Activated B cell treated with CpG ODN at 0.5 μM for 24 hours (primary cell): Measurements from ENCODE around the gene CHN2. TPM values are rescaled to one million over a fixed set of nuclear protein-coding genes. Genes with fewer than 3 reads are reported as not detected.

Experiments
- ATAC-seq: fragments of 200-7000 bp; cut with Tn5 transposase; one replicate; pipeline ENCODE4 v1.10.0; 2021; ENCODE audit warnings: low read depth, mild to moderate bottlenecking, moderate library complexity
- CTCF ChIA-PET: fragments of 350-600 bp; sonication (Branson Sonifier 250); formaldehyde crosslinking; loops from one replicate; lab custom pipeline; 2021; ENCODE audit warnings: antibody characterized with exemption; lab: Charles Lee
- POLR2A ChIA-PET: fragments of 350-600 bp; sonication (Branson Sonifier 250); formaldehyde crosslinking; loops from one replicate; lab custom pipeline; 2021; ENCODE audit warnings: antibody characterized with exemption; lab: Charles Lee
- DNase-seq: peaks from one replicate; pipeline ENCODE4 v3.0.0; 2022
- H3K27ac Mint-ChIP-seq: one replicate; pipeline ENCODE4 v1.8.0; 2020; ENCODE audit warnings: mixed read lengths
- H3K27me3 Mint-ChIP-seq: one replicate; pipeline ENCODE4 v1.8.0; 2021; ENCODE audit warnings: mixed read lengths
- H3K36me3 Mint-ChIP-seq: one replicate; pipeline ENCODE4 v1.8.0; 2021; ENCODE audit warnings: low read depth, mixed read lengths
- H3K4me1 Mint-ChIP-seq: one replicate; pipeline ENCODE4 v1.8.0; 2021; ENCODE audit warnings: mixed read lengths
- H3K4me3 Mint-ChIP-seq: one replicate; pipeline ENCODE4 v1.8.0; 2020; ENCODE audit warnings: mild to moderate bottlenecking, mixed read lengths
- H3K9me3 Mint-ChIP-seq: one replicate; pipeline ENCODE4 v1.8.0; 2020; ENCODE audit warnings: mixed read lengths
- intact Hi-C: fragments of 100-400 bp; cut with micrococcal nuclease; formaldehyde crosslinking; loops from one replicate; pipeline ENCODE4 v1.15.1; 2024
- total RNA-seq: library from RNA; stranded (reverse); gene quantifications from 2 replicates; pipeline ENCODE4 v1.2.3, GENCODE V29; 2022
- TF ChIP-seq, protein P1 (sequence below): fragments of 200-600 bp; IDR thresholded peaks from one replicate; pipeline ENCODE4 v1.8.0; 2022; ENCODE audit warnings: antibody characterized with exemption, mild to moderate bottlenecking

CHN2 gene
- total RNA-seq, 1 donor from 2014 or later = 1.8 TPM

DNA sequence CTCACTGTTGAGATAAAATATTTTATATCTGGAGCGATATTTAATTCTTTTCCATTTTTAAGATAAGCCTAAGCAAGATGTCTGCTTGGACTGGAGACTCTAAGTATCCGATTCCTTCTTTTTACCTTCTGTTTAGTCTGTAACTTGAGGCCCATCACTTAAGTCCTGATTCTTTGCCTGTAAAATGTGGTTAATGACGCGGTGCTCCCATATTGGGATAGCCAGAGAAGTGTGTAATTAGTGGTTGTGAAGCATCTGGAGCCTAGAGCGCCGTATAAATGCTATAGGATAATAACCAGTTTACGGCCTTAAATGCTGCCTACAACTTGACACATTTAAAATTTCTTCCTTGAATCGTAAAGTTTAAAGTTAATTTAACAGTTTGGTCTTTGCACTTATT, 132.9 kb downstream of the CHN2 start:
- CTCF ChIA-PET = no interaction called here
- no peaks in the 10 kb centered on the region for H3K36me3 Mint-ChIP-seq
- H3K9me3 Mint-ChIP-seq = no peaks in the 10 kb centered on the region
- DNase-seq (no peak), ATAC-seq (no peak)
- no peaks in the 10 kb centered on the region for H3K27me3 Mint-ChIP-seq
- intact Hi-C loops = no loop called here
- H3K4me1 Mint-ChIP-seq = peaks cover 2% of the 10 kb centered on the region
- TF ChIP-seq, protein P1, sequence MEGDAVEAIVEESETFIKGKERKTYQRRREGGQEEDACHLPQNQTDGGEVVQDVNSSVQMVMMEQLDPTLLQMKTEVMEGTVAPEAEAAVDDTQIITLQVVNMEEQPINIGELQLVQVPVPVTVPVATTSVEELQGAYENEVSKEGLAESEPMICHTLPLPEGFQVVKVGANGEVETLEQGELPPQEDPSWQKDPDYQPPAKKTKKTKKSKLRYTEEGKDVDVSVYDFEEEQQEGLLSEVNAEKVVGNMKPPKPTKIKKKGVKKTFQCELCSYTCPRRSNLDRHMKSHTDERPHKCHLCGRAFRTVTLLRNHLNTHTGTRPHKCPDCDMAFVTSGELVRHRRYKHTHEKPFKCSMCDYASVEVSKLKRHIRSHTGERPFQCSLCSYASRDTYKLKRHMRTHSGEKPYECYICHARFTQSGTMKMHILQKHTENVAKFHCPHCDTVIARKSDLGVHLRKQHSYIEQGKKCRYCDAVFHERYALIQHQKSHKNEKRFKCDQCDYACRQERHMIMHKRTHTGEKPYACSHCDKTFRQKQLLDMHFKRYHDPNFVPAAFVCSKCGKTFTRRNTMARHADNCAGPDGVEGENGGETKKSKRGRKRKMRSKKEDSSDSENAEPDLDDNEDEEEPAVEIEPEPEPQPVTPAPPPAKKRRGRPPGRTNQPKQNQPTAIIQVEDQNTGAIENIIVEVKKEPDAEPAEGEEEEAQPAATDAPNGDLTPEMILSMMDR = no peak
- H3K27ac Mint-ChIP-seq = no peak overlapping the region
- POLR2A ChIA-PET = no interaction called here
- no peak overlapping the region for H3K4me3 Mint-ChIP-seq

DNA sequence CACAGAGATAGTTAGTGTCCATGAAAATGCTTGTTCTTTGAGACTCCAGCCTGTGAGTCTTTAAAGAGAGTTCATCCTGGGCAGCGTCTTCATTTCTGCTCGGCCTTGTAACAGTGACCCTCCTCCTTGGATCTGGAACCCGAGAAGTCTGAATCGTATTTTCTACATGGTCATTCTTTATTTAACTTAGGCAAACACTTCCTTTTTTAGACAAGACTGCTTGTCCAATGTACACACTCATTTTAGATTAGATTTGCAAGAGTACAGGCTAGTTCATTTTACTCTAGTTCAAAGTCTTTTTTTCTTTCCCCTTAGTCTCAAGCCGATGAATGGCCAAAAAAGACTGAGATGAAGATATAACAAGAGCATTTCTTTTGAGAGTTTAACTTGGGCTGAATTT, 133.5 kb downstream of the CHN2 start:
- Mint-ChIP-seq H3K9me3 (no peaks in the 10 kb centered on the region), H3K27ac (no peak overlapping the region), H3K27me3 (no peaks in the 10 kb centered on the region), H3K4me3 (no peak overlapping the region), H3K36me3 (no peaks in the 10 kb centered on the region), H3K4me1 (peaks cover 2% of the 10 kb centered on the region)
- ChIA-PET CTCF (no interaction called here), POLR2A (no interaction called here)
- intact Hi-C loops = no loop called here
- TF ChIP-seq, protein P1 = no peak
- no peak for DNase-seq
- no peak for ATAC-seq

DNA sequence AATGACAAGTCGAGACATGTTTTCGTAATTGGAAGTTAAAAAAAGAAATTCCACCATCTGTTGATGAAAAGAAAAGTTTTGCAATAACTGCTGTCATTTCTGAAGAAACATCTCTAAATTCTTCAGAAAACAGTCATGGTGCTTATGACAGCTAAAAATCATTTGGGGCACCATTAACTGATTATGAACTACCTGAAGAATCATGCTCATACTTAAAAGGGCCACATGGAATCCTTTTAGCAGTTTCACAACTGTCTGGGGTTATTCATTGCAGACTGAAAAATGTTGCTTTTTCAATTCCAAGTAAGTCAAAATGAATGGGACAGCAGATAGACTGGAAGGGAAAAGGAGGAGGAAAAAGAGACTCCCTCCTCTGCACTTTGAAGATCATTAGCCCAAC, 134.2 kb downstream of the CHN2 start:
- Mint-ChIP-seq H3K27ac (no peak overlapping the region), H3K4me3 (no peak overlapping the region), H3K36me3 (no peaks in the 10 kb centered on the region), H3K27me3 (no peaks in the 10 kb centered on the region), H3K9me3 (no peaks in the 10 kb centered on the region), H3K4me1 (peaks cover 2% of the 10 kb centered on the region)
- ChIA-PET POLR2A (no interaction called here), CTCF (no interaction called here)
- intact Hi-C loops = no loop called here
- TF ChIP-seq, protein P1 = no peak
- no peak for DNase-seq
- no peak for ATAC-seq

DNA sequence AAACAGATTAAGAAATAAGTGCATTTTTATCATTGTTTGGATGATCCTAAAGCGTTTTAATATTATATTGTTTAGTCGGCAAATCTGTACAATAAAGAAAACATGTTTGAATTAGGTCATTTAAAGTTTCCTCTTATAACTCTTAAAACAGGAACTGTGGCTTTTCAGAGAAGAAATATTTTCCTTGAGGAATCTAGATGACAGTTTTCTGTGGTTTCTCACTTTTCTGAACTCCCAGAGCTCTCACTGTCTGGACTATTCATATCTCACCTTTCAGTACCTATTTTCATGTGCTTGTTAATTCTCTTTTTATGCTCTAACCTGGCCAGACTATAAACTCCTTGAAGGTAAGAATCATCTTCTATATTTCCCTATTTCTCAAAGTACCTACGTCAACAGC, 135.1 kb downstream of the CHN2 start:
- ATAC-seq = no peak
- H3K4me1 Mint-ChIP-seq = peaks cover 2% of the 10 kb centered on the region
- H3K27me3 Mint-ChIP-seq = no peaks in the 10 kb centered on the region
- H3K9me3 Mint-ChIP-seq = no peaks in the 10 kb centered on the region
- no peak overlapping the region for H3K27ac Mint-ChIP-seq
- ChIA-PET CTCF (no interaction called here), POLR2A (no interaction called here)
- no peak overlapping the region for H3K4me3 Mint-ChIP-seq
- intact Hi-C loops = no loop called here
- TF ChIP-seq, protein P1 = no peak
- DNase-seq = no peak
- no peaks in the 10 kb centered on the region for H3K36me3 Mint-ChIP-seq

DNA sequence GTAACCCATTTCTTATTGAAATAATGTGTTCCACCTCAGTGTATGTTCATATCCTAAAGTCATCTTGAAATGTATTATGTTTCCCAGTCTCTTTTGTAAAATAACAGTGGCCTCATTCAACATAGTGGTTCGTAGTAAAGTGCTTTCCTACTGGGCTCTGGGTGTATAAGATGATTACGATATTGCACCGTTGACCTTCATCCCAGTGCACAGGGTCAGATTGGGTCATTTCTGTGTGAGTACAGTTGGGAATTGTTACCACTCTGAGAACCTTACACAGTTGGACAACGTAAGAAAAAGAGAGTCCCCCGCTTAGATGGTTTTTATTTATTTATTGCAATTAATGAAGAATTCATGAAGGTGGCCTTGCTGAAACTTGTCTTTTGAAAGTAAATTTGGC, 135.6 kb downstream of the CHN2 start:
- ATAC-seq = no peak
- TF ChIP-seq, protein P1 = no peak
- Mint-ChIP-seq H3K4me3 (no peak overlapping the region), H3K9me3 (no peaks in the 10 kb centered on the region), H3K4me1 (peaks cover 2% of the 10 kb centered on the region), H3K27ac (no peak overlapping the region), H3K36me3 (no peaks in the 10 kb centered on the region), H3K27me3 (no peaks in the 10 kb centered on the region)
- intact Hi-C loops = no loop called here
- ChIA-PET CTCF (no interaction called here), POLR2A (no interaction called here)
- DNase-seq = no peak
